Activated CD4-positive, alpha-beta T cell treated with anti-CD3 and anti-CD28 coated beads, Interleukin-2, amount 50 U/mL, for 16 hours (primary cell): ENCODE data around the gene JPT1.
"Not testable (repeated sequence)": the region's sequence is repeated elsewhere in the genome, so short reads cannot be mapped to it uniquely, and the experiment has no call there.

Experiments
- DNase-seq: peaks from one replicate; pipeline ENCODE4 v3.0.0-alpha.2; 2020

The JPT1 gene

GRCh38 chr17:75154195-75155106 lies at the start of gene JPT1:
Gene JPT1 (minus strand): TSS chr17:75154512. CDS start chr17:75154397, 115 bp downstream.
- peak; percentile 100 for DNase-seq

GRCh38 chr17:75199886-75200618 lies 45.7 kb upstream of the JPT1 start:
- DNase-seq, result no peak

- no peak for DNase-seq
Measured at GRCh38 chr17:75194879-75195278, 40.6 kb upstream of the JPT1 start.

- DNase-seq, result no peak
Measured at GRCh38 chr17:75191584-75191983, 37.3 kb upstream of the JPT1 start.

GRCh38 chr17:75188614-75189013 lies 34.3 kb upstream of the JPT1 start:
- DNase-seq, result no peak

- DNase-seq, result no peak
Measured at GRCh38 chr17:75183999-75184884, 29.9 kb upstream of the JPT1 start.

GRCh38 chr17:75182569-75183436 lies 28.5 kb upstream of the JPT1 start, which contains the start of gene SUMO2:
Gene SUMO2 (minus strand): TSS chr17:75182959. CDS start chr17:75182834, 125 bp downstream.
- peak; percentile 95 for DNase-seq

- no peak for DNase-seq
Measured at GRCh38 chr17:75182319-75182568, 27.9 kb upstream of the JPT1 start.

- DNase-seq, result peak; percentile 37
Measured at GRCh38 chr17:75181608-75182318, 27.5 kb upstream of the JPT1 start.

GRCh38 chr17:75181110-75181509 lies 26.8 kb upstream of the JPT1 start:
- no peak for DNase-seq

- no peak for DNase-seq
Measured at GRCh38 chr17:75178453-75178852, 24.1 kb upstream of the JPT1 start.

GRCh38 chr17:75176625-75177024 lies 22.3 kb upstream of the JPT1 start:
- no peak for DNase-seq

- no peak for DNase-seq
Measured at GRCh38 chr17:75174996-75175395, 20.7 kb upstream of the JPT1 start.

GRCh38 chr17:75173526-75173925 lies 19.2 kb upstream of the JPT1 start:
- DNase-seq, result no peak

- no peak for DNase-seq
Measured at GRCh38 chr17:75168998-75169397, 14.7 kb upstream of the JPT1 start.

GRCh38 chr17:75164606-75165005 lies 10.3 kb upstream of the JPT1 start:
- DNase-seq, result not testable (repeated sequence)

GRCh38 chr17:75163074-75163473 lies 8.8 kb upstream of the JPT1 start:
- no peak for DNase-seq

GRCh38 chr17:75160211-75160610 lies 5.9 kb upstream of the JPT1 start:
- DNase-seq, result no peak

- DNase-seq, result no peak
Measured at GRCh38 chr17:75159196-75160031, 5.1 kb upstream of the JPT1 start.

- DNase-seq, result not testable (repeated sequence)
Measured at GRCh38 chr17:75158480-75158879, 4.2 kb upstream of the JPT1 start.
